GM12872 (cell line): ENCODE measurements around the gene ARHGEF37.

Experiments
- TF ChIP-seq, protein P1 (sequence below): IDR thresholded peaks from 3 replicates; pipeline ENCODE4 v1.5.1; 2011; ENCODE audit warnings: low read depth, mild to moderate bottlenecking, low read length, moderate library complexity; ENCODE audit not compliant: insufficient read depth

Gene ARHGEF37

DNA sequence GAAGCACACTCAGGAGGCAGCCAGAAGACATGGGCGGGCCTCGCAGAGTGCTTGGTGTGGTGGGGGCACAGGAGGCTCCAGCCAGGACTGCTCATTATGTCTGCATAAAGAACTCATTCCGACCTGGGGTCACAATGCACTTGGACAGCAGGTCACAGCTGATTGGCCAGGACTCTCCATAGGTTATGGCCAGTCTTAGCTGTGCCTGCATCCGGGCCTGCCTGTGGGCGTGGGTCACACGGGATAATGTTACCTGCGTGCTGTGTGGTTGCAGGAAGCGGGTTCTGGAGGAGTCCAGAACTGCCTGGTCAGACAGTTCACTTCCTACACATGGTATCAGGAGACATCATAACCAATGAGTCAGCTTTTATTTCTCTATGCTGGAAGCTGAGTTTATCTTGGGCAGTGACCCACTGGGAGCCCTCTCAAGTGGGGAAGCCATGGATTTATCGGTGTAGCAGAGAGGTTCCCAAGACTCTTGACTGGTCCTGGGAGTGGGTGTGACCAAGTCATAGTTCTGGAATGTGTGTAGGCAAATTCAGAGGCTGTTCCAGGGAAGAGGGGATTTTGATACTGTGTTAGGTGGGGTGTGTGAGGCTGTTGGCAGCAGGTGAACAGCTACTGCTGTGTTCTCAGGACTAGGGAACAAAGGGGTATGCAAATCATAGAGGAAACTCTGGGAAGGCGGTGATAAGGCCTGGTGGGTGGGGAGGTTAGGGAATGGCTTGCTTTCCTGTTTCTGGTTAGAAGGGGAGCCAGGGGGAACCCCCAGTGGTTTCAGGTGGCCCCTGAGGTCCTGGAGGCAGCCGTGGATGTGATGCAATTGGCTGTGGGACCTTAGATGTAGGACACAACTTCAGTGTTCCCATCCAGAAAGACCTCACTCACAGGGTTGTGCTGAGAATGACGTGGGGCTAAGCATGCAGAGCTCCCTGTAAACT, 51.3 kb downstream of the ARHGEF37 start:
- TF ChIP-seq, protein P1, sequence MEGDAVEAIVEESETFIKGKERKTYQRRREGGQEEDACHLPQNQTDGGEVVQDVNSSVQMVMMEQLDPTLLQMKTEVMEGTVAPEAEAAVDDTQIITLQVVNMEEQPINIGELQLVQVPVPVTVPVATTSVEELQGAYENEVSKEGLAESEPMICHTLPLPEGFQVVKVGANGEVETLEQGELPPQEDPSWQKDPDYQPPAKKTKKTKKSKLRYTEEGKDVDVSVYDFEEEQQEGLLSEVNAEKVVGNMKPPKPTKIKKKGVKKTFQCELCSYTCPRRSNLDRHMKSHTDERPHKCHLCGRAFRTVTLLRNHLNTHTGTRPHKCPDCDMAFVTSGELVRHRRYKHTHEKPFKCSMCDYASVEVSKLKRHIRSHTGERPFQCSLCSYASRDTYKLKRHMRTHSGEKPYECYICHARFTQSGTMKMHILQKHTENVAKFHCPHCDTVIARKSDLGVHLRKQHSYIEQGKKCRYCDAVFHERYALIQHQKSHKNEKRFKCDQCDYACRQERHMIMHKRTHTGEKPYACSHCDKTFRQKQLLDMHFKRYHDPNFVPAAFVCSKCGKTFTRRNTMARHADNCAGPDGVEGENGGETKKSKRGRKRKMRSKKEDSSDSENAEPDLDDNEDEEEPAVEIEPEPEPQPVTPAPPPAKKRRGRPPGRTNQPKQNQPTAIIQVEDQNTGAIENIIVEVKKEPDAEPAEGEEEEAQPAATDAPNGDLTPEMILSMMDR, result no peak

DNA sequence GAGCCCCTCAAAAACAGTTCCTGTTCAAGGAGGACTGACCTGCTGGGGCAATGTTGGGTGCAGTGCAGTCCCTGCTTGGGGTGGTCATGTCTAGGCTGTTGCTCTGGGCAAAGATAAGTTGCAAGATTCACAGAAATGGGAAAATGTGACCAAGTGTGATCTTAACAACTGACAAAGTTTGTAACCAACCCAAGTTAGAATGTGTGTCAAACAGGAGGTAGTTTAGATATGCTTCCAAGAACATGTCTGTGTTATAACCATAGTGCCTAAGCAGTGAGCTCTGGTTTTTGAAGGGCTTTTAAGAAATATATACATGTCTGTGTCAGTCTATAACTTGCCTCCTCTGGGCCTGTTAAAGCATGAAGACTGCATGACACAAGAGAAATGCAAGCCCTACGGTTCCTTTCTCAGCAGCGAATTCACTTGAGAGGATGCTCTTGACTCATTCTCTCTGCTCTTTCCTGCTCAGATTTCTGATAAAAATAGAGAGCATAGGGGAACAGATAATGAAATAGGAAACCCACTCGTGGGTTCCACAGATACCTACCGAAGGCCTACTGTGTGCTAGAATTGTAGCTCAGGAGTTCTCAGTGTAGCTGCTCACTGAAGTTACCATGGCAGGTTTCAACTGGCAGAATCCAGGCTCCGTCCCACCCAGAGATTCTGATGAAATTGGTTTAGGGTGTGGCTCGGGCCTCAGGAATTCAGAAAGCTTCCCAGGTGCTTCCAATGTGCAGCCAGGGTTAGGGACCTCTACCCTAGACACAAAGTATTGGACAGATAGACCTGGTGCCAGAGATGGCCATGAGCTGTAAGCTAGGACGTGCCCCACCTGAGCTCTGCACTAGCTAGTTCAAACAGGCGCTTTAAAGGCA, 52.4 kb downstream of the ARHGEF37 start:
- TF ChIP-seq, protein P1, result no peak

GRCh38 chr5:149635394-149635793, 54.1 kb downstream of the ARHGEF37 start:
- TF ChIP-seq, protein P1, result no peak

DNA sequence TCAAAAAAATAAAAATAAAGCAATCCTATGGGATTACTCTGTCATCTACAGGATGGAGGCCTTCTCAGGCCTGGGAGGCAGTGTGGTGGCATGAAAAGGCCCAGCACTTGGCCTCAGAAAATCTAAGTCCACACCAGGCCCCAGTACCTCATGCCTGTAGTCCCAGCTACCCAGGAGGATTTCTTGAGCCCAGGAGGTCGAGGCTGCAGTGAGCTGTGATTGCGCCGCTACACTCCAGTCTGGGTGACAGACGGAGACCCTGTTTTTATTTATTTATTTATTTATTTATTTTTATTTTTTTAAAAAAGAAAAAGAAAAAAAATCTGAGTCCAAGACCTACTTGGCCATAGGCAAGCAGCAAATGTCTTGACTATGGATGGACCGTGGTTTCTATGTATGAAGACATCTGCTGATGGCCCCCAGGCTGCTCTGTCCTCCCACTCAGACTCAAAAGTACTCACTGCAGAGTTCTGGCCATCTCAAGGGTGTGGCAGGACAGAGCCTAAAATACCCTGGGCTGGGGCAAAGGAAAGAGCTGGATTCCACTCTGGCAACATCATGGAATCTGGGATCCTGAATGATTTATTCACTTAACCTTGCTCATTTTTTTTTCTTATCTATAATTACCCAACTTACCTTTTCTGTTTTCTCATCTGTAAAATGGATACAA, 55.0 kb downstream of the ARHGEF37 start:
- TF ChIP-seq, protein P1, result no peak

GRCh38 chr5:149636861-149637246, 55.6 kb downstream of the ARHGEF37 start:
- TF ChIP-seq, protein P1, result peak; percentile 79

DNA sequence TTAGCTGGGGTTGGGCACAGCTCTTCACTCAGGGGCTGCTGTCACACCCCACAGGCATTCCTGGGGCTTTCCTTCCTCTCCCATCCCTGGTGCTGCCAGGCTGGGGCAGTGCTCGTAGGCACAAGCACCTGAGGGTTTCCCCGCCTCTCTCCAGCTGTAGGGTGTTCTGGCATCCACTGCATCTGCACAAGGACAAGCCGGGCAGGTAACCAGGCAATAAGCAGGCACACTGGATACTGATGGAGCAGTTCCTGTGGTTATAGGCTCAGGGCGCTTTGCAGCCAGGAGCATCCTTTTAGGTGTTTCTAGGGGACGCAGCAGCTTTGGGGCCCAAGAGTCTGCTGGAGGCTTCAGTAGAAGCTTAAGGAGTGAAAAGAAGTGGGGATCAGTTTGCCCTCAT, 56.8 kb downstream of the ARHGEF37 start:
- TF ChIP-seq, protein P1, result no peak
